ENCODE measurements around the gene OSBPL3.

- TF ChIP-seq CTCF (IDR thresholded peaks at IDR 0.05): no peak
- no peak for TF ChIP-seq POLR2A (IDR thresholded peaks at IDR 0.05)
Measured at GRCh38 chr7:24902276-24902675, 77.7 kb downstream of the OSBPL3 start.

Data from body of pancreas (tissue), 4 donors.